ENCODE data around the gene TRAPPC3. TPM values are rescaled to one million over a fixed set of nuclear protein-coding genes. Genes with fewer than 3 reads are reported as not detected.

Gene TRAPPC3
- total RNA-seq, 1 experiment from 2014 or later = 52.7 TPM

GRCh38 chr1:36178471-36179219 lies 29.4 kb upstream of the TRAPPC3 start:
- DNase-seq = peak; percentile 98
- no peak overlapping the region for H2BK15ac ChIP-seq (ENCODE audit: low read depth, low read length)
- no peaks in the 10 kb centered on the region for H3K27me3 Mint-ChIP-seq (ENCODE audit: low read depth)
- no CpG with 5 or more reads among the region's 62 CpGs for WGBS (ENCODE audit: extremely low coverage, insufficient read length, low lambda C conversion rate)
- no peak overlapping the region for H3K4ac ChIP-seq (ENCODE audit: low read depth, low read length)
- H3K9me3 ChIP-seq (ENCODE audit: control insufficient read depth, low read depth, low read length) = no peaks in the 10 kb centered on the region
- no peak overlapping the region for H3T11ph ChIP-seq (ENCODE audit: low read length)
- H3K27ac Mint-ChIP-seq = peak overlapping the region; percentile 80 to 90 (median 88); a peak in 5 of 7 replicates
- peaks cover 11% of the 10 kb centered on the region for H3K23me2 ChIP-seq (ENCODE audit: insufficient read length, low read depth, low read length, poor library complexity, severe bottlenecking)
- no peak overlapping the region for H3K23ac ChIP-seq (ENCODE audit: insufficient read length, low read depth, low read length)
- H2BK5ac ChIP-seq (ENCODE audit: insufficient read length, low read length) = no peak overlapping the region
- no peak overlapping the region for H2AK5ac ChIP-seq (ENCODE audit: insufficient read length, low read length)
- no peak overlapping the region for H4K5ac ChIP-seq (ENCODE audit: insufficient read length, low read depth, low read length)
- H3K9ac ChIP-seq (ENCODE audit: extremely low read depth, insufficient read length, low read length) = peak overlapping the region; percentile 23
- peaks cover 20 to 30% (median 30%) of the 10 kb centered on the region in 3 experiments for H3K36me3 Mint-ChIP-seq (ENCODE audit: insufficient read depth in 1 of 3, low read depth in 3 of 3)
- H3K4me1 Mint-ChIP-seq = peaks cover 20 to 49% of the 10 kb centered on the region in 2 experiments
- H3K56ac ChIP-seq (ENCODE audit: insufficient read length, low read depth, low read length) = no peak overlapping the region
- H4K20me1 ChIP-seq (ENCODE audit: control insufficient read depth, insufficient read depth, insufficient read length) = peaks cover 4% of the 10 kb centered on the region
- H3K4me2 ChIP-seq (ENCODE audit: insufficient read depth, insufficient read length, low read length) = peak overlapping the region; percentile 57
- H2AFZ ChIP-seq (ENCODE audit: low read length) = no peak overlapping the region
- H3K4me1 ChIP-seq (ENCODE audit: insufficient read depth, low read length) = peaks cover 5% of the 10 kb centered on the region; the same call in 1 of the 2 replicates
- no peaks in the 10 kb centered on the region for H3K79me1 ChIP-seq (ENCODE audit: insufficient read depth, low read depth, low read length, poor library complexity, severe bottlenecking)
- H3K27me3 ChIP-seq (ENCODE audit: insufficient read depth, low read length) = no peaks in the 10 kb centered on the region
- peak overlapping the region; percentile 12 for H3K18ac ChIP-seq (ENCODE audit: insufficient read length, low read depth, low read length)
- peak overlapping the region; percentile 68 to 80 for H3K4me3 Mint-ChIP-seq
- no peak overlapping the region for H2BK12ac ChIP-seq (ENCODE audit: insufficient read length, low read depth, low read length)
- no peaks in the 10 kb centered on the region for H3K79me2 ChIP-seq (ENCODE audit: insufficient read depth, low read length)
- no peak overlapping the region for H2BK20ac ChIP-seq (ENCODE audit: low read depth, low read length, poor library complexity, severe bottlenecking)
- H4K91ac ChIP-seq (ENCODE audit: insufficient read length, low read depth, low read length) = no peak overlapping the region
- no peaks in the 10 kb centered on the region for H3K9me3 Mint-ChIP-seq
- peak overlapping the region; percentile 91 for H3K14ac ChIP-seq (ENCODE audit: insufficient read depth, low read length)
- TF ChIP-seq CTCF (conservative IDR thresholded peaks at IDR 0.05) = no peak; the same call in 2 of the 3 replicates
- H3K27ac ChIP-seq (ENCODE audit: insufficient read length, low read depth, low read length) = no peak overlapping the region
- H2BK120ac ChIP-seq (ENCODE audit: low read depth, low read length, poor library complexity, severe bottlenecking) = no peak overlapping the region
- H4K8ac ChIP-seq (replicated peaks; ENCODE audit: insufficient read length, low read depth, low read length) = no peak overlapping the region
